H9 (cell line): ENCODE data around the gene GPRC5D. TPM values are rescaled to one million over a fixed set of nuclear protein-coding genes. Genes with fewer than 3 reads are reported as not detected.

ENCODE experiments used
- DNase-seq: peaks from one replicate; pipeline ENCODE4 v3.0.0-alpha.2; 2017
- H2AFZ ChIP-seq: one replicate; pipeline ENCODE4 v1.6.1; 2013; ENCODE audit warnings: mild to moderate bottlenecking, low read length, control low read depth, moderate library complexity
- H2AK5ac ChIP-seq: 2 replicates; pipeline ENCODE4 v1.6.1; 2013; ENCODE audit warnings: low read length, control low read depth, mixed read lengths; ENCODE audit not compliant: insufficient read length
- H2BK120ac ChIP-seq: one replicate; pipeline ENCODE4 v1.6.1; 2013; ENCODE audit warnings: low read depth, mild to moderate bottlenecking, low read length, control low read depth, inconsistent platforms; ENCODE audit not compliant: poor library complexity, severe bottlenecking
- H2BK12ac ChIP-seq: 2 replicates; pipeline ENCODE4 v1.6.1; 2013; ENCODE audit warnings: low read length, control low read depth, mixed read lengths, low read depth; ENCODE audit not compliant: insufficient read length
- H2BK15ac ChIP-seq: 2 replicates; pipeline ENCODE4 v1.6.1; 2013; ENCODE audit warnings: low read depth, low read length, control low read depth
- H2BK20ac ChIP-seq: one replicate; pipeline ENCODE4 v1.6.1; 2013; ENCODE audit warnings: low read depth, mild to moderate bottlenecking, low read length, control low read depth, inconsistent platforms; ENCODE audit not compliant: poor library complexity, severe bottlenecking
- H2BK5ac ChIP-seq: 2 replicates; pipeline ENCODE4 v1.6.1; 2013; ENCODE audit warnings: low read length, control low read depth, mixed read lengths; ENCODE audit not compliant: insufficient read length
- H3K14ac ChIP-seq: 2 replicates; pipeline ENCODE4 v1.6.1; 2013; ENCODE audit warnings: low read length, control low read depth; ENCODE audit not compliant: insufficient read depth
- H3K18ac ChIP-seq: 2 replicates; pipeline ENCODE4 v1.6.1; 2013; ENCODE audit warnings: low read depth, mild to moderate bottlenecking, mixed read lengths, low read length, control low read depth; ENCODE audit not compliant: insufficient read length
- H3K23ac ChIP-seq: 2 replicates; pipeline ENCODE4 v1.6.1; 2013; ENCODE audit warnings: low read length, control low read depth, mixed read lengths, low read depth; ENCODE audit not compliant: insufficient read length
- H3K23me2 ChIP-seq: 2 replicates; pipeline ENCODE4 v1.6.1; 2013; ENCODE audit warnings: low read depth, mild to moderate bottlenecking, mixed read lengths, low read length, control low read depth; ENCODE audit not compliant: insufficient read length, poor library complexity, severe bottlenecking
- H3K27ac ChIP-seq: 2 replicates; pipeline ENCODE4 v1.5.1; 2013; ENCODE audit warnings: low read length, control low read depth, mixed read lengths, low read depth; ENCODE audit not compliant: insufficient read length
- H3K27me3 ChIP-seq: 2 replicates; pipeline ENCODE4 v1.6.1; 2013; ENCODE audit warnings: low read length, control low read depth, inconsistent platforms; ENCODE audit not compliant: insufficient read depth
- H3K4ac ChIP-seq: 2 replicates; pipeline ENCODE4 v1.6.1; 2013; ENCODE audit warnings: low read depth, mild to moderate bottlenecking, control low read depth, inconsistent platforms, low read length, moderate library complexity
- H3K4me1 ChIP-seq: 2 replicates; pipeline ENCODE4 v1.6.1; 2013; ENCODE audit warnings: low read length, control low read depth, inconsistent platforms; ENCODE audit not compliant: insufficient read depth
- H3K4me2 ChIP-seq: 2 replicates; pipeline ENCODE4 v1.6.1; 2013; ENCODE audit warnings: low read length, control low read depth, mixed read lengths; ENCODE audit not compliant: insufficient read length, insufficient read depth
- H3K56ac ChIP-seq: 2 replicates; pipeline ENCODE4 v1.6.1; 2013; ENCODE audit warnings: low read depth, mild to moderate bottlenecking, mixed read lengths, low read length, control low read depth; ENCODE audit not compliant: insufficient read length
- H3K79me1 ChIP-seq: 2 replicates; pipeline ENCODE4 v1.6.1; 2013; ENCODE audit warnings: low read depth, mild to moderate bottlenecking, moderate library complexity, low read length, control low read depth, inconsistent platforms; ENCODE audit not compliant: insufficient read depth, poor library complexity, severe bottlenecking
- H3K79me2 ChIP-seq: 2 replicates; pipeline ENCODE4 v1.6.1; 2013; ENCODE audit warnings: low read length, control low read depth, inconsistent platforms; ENCODE audit not compliant: insufficient read depth
- H3K9ac ChIP-seq: 2 replicates; pipeline ENCODE4 v1.6.1; 2013; ENCODE audit warnings: low read length, control low read depth, mixed read lengths; ENCODE audit not compliant: insufficient read length; ENCODE audit errors: extremely low read depth
- H3K9me3 ChIP-seq: one replicate; pipeline ENCODE4 v1.6.1; 2013; ENCODE audit warnings: low read depth, low read length, inconsistent platforms; ENCODE audit not compliant: control insufficient read depth
- H3T11ph ChIP-seq: one replicate; pipeline ENCODE4 v1.6.1; 2013; ENCODE audit warnings: mild to moderate bottlenecking, low read length, control low read depth, inconsistent platforms
- H4K20me1 ChIP-seq: one replicate; pipeline ENCODE4 v1.6.1; 2013; ENCODE audit not compliant: control insufficient read depth, insufficient read length, insufficient read depth
- H4K5ac ChIP-seq: 2 replicates; pipeline ENCODE4 v1.6.1; 2013; ENCODE audit warnings: low read depth, mild to moderate bottlenecking, mixed read lengths, low read length, control low read depth; ENCODE audit not compliant: insufficient read length
- H4K8ac ChIP-seq: replicated peaks from 2 replicates; pipeline ENCODE4 v1.6.1; 2013; ENCODE audit warnings: low read length, control low read depth, mixed read lengths, low read depth; ENCODE audit not compliant: insufficient read length
- H4K91ac ChIP-seq: 2 replicates; pipeline ENCODE4 v1.6.1; 2013; ENCODE audit warnings: low read depth, mild to moderate bottlenecking, moderate library complexity, mixed read lengths, low read length, control low read depth; ENCODE audit not compliant: insufficient read length
- H3K27ac Mint-ChIP-seq, 3 experiments: 2 replicates in 2 of 3; 3 replicates in 1 of 3; pipeline ENCODE4 v1.8.0; 2020 to 2021; ENCODE audit warnings: mixed read lengths in 3 of 3, mild to moderate bottlenecking in 1 of 3, moderate library complexity in 1 of 3
- H3K27me3 Mint-ChIP-seq: 2 replicates; pipeline ENCODE4 v1.8.0; 2021; ENCODE audit warnings: low read depth, mild to moderate bottlenecking, moderate library complexity, mixed read lengths
- H3K36me3 Mint-ChIP-seq, 3 experiments: 2 replicates in 2 of 3; 3 replicates in 1 of 3; pipeline ENCODE4 v1.8.0; 2020 to 2021; ENCODE audit warnings: low read depth in 3 of 3, mixed read lengths in 3 of 3; ENCODE audit not compliant: insufficient read depth in 1 of 3
- H3K4me1 Mint-ChIP-seq, 2 experiments: 2 replicates each; pipeline ENCODE4 v1.8.0; 2020; ENCODE audit warnings: mixed read lengths in 2 of 2
- H3K4me3 Mint-ChIP-seq, 2 experiments: 2 replicates in 1 of 2; 3 replicates in 1 of 2; pipeline ENCODE4 v1.8.0; 2020 to 2021; ENCODE audit warnings: mild to moderate bottlenecking in 2 of 2, mixed read lengths in 2 of 2, moderate library complexity in 1 of 2
- H3K9me3 Mint-ChIP-seq, 2 experiments: 2 replicates in 1 of 2; 3 replicates in 1 of 2; pipeline ENCODE4 v1.8.0; 2020; ENCODE audit warnings: mild to moderate bottlenecking in 2 of 2, mixed read lengths in 2 of 2, moderate library complexity in 1 of 2
- CTCF ChIP-seq: fragments of 200-600 bp; sonication (generic); conservative IDR thresholded peaks from 3 replicates; pipeline ENCODE4 v1.8.0; 2021; ENCODE audit warnings: antibody characterized with exemption, mild to moderate bottlenecking
- WGBS: extraction: QIAGEN DNeasy Blood & Tissue Kit; methylation state at CpG from one replicate; pipeline ENCODE4 v1.1.7; 2013; ENCODE audit warnings: missing lambda C conversion rate, low lambda C conversion rate, mixed read lengths; ENCODE audit not compliant: insufficient read length; ENCODE audit errors: extremely low coverage; 5-methylcytosine and 5-hydroxymethylcytosine counted together
- total RNA-seq: library from RNA; stranded (reverse); gene quantifications from 2 replicates; pipeline ENCODE4 v1.2.1, GENCODE V29; 2021

Gene GPRC5D
- total RNA-seq, 1 experiment from 2014 or later, result not detected

DNA sequence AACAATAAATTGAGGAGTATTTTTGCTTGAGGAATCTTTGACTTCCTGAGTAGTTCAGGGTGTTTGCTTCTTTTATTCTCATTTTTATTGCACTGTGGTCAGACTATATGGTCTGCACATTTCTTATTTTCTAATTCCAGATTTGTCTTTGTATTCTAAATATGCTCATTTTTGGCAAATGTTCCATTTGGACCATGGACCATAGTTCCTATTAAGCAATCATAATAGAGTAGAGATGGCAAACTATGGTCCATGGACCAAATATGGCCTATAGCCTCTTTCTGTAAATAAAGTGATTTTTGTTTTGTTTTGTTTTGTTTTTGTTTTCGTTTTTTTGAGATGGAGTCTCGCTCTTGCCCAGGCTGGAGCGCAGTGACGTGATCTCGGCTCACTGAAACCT lies 58.5 kb downstream of the GPRC5D start:
- no peak for TF ChIP-seq CTCF
- Histone ChIP-seq H3K79me1 (no peaks in the 10 kb centered on the region), H3K14ac (no peak overlapping the region), H2BK20ac (no peak overlapping the region), H3K27me3 (peaks cover 8% of the 10 kb centered on the region; the same call in 1 of the 2 replicates), H3K23ac (no peak overlapping the region), H3K18ac (no peak overlapping the region), H2BK12ac (no peak overlapping the region), H2BK5ac (no peak overlapping the region), H4K5ac (no peak overlapping the region), H4K20me1 (no peaks in the 10 kb centered on the region), H3K27ac (no peak overlapping the region), H3K79me2 (no peaks in the 10 kb centered on the region), H2AFZ (no peak overlapping the region), H3K23me2 (peaks cover 13% of the 10 kb centered on the region), H4K91ac (no peak overlapping the region), H3K9me3 (no peaks in the 10 kb centered on the region), H2BK120ac (no peak overlapping the region), H3K4me1 (no peaks in the 10 kb centered on the region), H3K56ac (no peak overlapping the region), H2AK5ac (no peak overlapping the region), H3K4ac (no peak overlapping the region), H3K9ac (no peak overlapping the region), H2BK15ac (no peak overlapping the region), H3T11ph (no peak overlapping the region), H4K8ac (no peak overlapping the region), H3K4me2 (no peak overlapping the region)
- Mint-ChIP-seq H3K9me3 (no peaks in the 10 kb centered on the region; a peak in 1 of 5 replicates), H3K27ac (no peak overlapping the region), H3K4me3 (no peak overlapping the region), H3K4me1 (peaks cover 25 to 30% of the 10 kb centered on the region in 2 experiments), H3K27me3 (peaks cover 55% of the 10 kb centered on the region), H3K36me3 (no peaks in the 10 kb centered on the region)
- DNase-seq, result no peak
- WGBS, result no CpG with 5 or more reads among the region's 5 CpGs
